ENCODE data around the gene DAPK1. TPM values are rescaled to one million over a fixed set of nuclear protein-coding genes. Genes with fewer than 3 reads are reported as not detected.

DAPK1 gene
- total RNA-seq, 1 experiment from 2014 or later: 19.7 TPM

DNA sequence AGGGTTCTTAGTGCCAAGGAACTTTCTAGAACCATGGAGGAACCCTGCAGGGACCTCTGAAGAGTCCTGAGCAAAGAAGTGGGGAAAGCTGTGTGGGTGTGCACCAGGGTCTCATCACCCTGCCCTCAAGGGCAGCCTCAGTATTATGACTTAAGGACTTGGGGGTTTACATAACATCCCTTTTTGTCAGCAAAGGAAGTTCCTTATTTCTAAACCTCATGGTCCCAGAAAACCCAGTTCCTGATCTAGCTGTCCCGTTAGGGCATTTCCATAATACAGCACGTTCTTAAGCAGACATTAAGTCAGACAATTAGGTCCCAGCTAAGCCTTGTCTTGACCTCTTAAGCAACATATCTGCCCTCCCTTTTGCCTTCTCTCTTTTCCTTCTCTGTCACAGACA lies 57.3 kb downstream of the DAPK1 start:
- ChIA-PET POLR2A (interaction anchor here (1.1 kb wide), 1 partner anchor 30 kb away, joined by 3 read pairs; no protein-coding TSS in a partner anchor), CTCF (interaction anchor here (0.5 to 1.0 kb wide), 5 partner anchors 25 to 257 kb away, joined by 3 to 4 read pairs (median 3); partner anchors contain the start of gene DAPK1)
- no peaks in the 10 kb centered on the region for H3K4me1 Mint-ChIP-seq (ENCODE audit: insufficient read depth, unreplicated experiment)
- no peak for DNase-seq (ENCODE audit: unreplicated experiment)
- H3K27ac Mint-ChIP-seq (ENCODE audit: low read depth, unreplicated experiment): peak overlapping the region; percentile 16
- H3K27me3 Mint-ChIP-seq (ENCODE audit: insufficient read depth, unreplicated experiment): no peaks in the 10 kb centered on the region
- intact Hi-C loops (cut with micrococcal nuclease): no loop called here
- peaks cover 6% of the 10 kb centered on the region for H3K36me3 Mint-ChIP-seq (ENCODE audit: insufficient read depth, unreplicated experiment)
- BruUV-seq (replicated peaks): no TSS peak
- no peak overlapping the region for H3K4me3 Mint-ChIP-seq (ENCODE audit: unreplicated experiment)
- H3K9me3 Mint-ChIP-seq (ENCODE audit: unreplicated experiment): no peaks in the 10 kb centered on the region
- TF ChIP-seq, protein P1, sequence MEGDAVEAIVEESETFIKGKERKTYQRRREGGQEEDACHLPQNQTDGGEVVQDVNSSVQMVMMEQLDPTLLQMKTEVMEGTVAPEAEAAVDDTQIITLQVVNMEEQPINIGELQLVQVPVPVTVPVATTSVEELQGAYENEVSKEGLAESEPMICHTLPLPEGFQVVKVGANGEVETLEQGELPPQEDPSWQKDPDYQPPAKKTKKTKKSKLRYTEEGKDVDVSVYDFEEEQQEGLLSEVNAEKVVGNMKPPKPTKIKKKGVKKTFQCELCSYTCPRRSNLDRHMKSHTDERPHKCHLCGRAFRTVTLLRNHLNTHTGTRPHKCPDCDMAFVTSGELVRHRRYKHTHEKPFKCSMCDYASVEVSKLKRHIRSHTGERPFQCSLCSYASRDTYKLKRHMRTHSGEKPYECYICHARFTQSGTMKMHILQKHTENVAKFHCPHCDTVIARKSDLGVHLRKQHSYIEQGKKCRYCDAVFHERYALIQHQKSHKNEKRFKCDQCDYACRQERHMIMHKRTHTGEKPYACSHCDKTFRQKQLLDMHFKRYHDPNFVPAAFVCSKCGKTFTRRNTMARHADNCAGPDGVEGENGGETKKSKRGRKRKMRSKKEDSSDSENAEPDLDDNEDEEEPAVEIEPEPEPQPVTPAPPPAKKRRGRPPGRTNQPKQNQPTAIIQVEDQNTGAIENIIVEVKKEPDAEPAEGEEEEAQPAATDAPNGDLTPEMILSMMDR (IDR thresholded peaks at IDR 0.05; ENCODE audit: unreplicated experiment): no peak

DNA sequence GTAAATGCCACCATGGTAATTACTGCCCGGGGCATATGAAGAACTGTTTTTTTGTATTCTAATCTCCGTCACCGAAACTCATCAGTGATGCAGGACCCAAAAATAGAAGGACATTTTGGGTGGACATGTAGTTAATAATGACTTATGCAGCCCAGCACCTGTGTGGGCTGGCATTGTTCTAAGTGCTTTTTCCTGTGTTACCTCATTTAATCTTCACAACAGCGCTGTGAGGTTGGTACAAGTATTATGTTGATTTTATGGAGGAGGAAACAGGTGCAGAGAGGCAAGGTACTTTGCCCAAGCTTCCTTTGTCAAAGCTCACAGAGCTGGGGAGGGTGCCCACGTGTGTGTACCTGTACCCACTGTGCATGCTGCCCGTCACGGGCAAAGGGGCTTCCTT lies 58.4 kb downstream of the DAPK1 start:
- Mint-ChIP-seq H3K4me3 (ENCODE audit: unreplicated experiment) (no peak overlapping the region), H3K36me3 (ENCODE audit: insufficient read depth, unreplicated experiment) (peaks cover 6% of the 10 kb centered on the region), H3K27me3 (ENCODE audit: insufficient read depth, unreplicated experiment) (no peaks in the 10 kb centered on the region), H3K9me3 (ENCODE audit: unreplicated experiment) (no peaks in the 10 kb centered on the region), H3K27ac (ENCODE audit: low read depth, unreplicated experiment) (no peak overlapping the region), H3K4me1 (ENCODE audit: insufficient read depth, unreplicated experiment) (no peaks in the 10 kb centered on the region)
- BruUV-seq (replicated peaks): no TSS peak
- intact Hi-C loops (cut with micrococcal nuclease): no loop called here
- POLR2A ChIA-PET: interaction anchor here (0.7 to 1.1 kb wide), 2 partner anchors 20 to 31 kb away, joined by 3 read pairs; no protein-coding TSS in a partner anchor
- no peak for DNase-seq (ENCODE audit: unreplicated experiment)
- CTCF ChIA-PET: no interaction called here
- TF ChIP-seq, protein P1 (IDR thresholded peaks at IDR 0.05; ENCODE audit: unreplicated experiment): no peak

DNA sequence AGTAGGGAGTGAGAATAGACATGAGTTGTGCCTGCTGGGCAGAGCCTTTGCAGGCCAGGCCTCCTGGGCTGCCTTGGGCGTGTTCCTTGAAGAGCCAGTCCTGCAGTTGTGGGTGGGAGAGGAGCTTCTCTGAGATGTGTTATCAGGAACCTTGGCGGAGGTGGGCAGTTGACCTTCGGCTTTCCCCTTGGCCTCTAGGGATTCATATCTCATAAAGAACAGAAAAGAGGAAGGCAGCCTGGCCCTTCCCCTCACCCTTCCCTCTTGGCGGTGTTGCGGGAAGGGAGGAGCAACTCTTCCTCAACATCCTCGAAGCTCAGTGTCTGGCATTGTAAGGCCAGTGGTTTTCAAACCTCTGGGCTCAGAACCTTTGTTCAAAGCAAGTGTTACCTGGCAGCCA lies 59.2 kb downstream of the DAPK1 start:
- DNase-seq (ENCODE audit: unreplicated experiment): no peak
- Mint-ChIP-seq H3K4me1 (ENCODE audit: insufficient read depth, unreplicated experiment) (no peaks in the 10 kb centered on the region), H3K4me3 (ENCODE audit: unreplicated experiment) (no peak overlapping the region), H3K9me3 (ENCODE audit: unreplicated experiment) (no peaks in the 10 kb centered on the region), H3K36me3 (ENCODE audit: insufficient read depth, unreplicated experiment) (peaks cover 6% of the 10 kb centered on the region), H3K27ac (ENCODE audit: low read depth, unreplicated experiment) (no peak overlapping the region), H3K27me3 (ENCODE audit: insufficient read depth, unreplicated experiment) (no peaks in the 10 kb centered on the region)
- intact Hi-C loops (cut with micrococcal nuclease): no loop called here
- TF ChIP-seq, protein P1 (IDR thresholded peaks at IDR 0.05; ENCODE audit: unreplicated experiment): no peak
- ChIA-PET CTCF (interaction anchor here (0.8 kb wide), 1 partner anchor 21 kb away, joined by 3 read pairs; no protein-coding TSS in a partner anchor), POLR2A (no interaction called here)
- no TSS peak for BruUV-seq (replicated peaks)

DNA sequence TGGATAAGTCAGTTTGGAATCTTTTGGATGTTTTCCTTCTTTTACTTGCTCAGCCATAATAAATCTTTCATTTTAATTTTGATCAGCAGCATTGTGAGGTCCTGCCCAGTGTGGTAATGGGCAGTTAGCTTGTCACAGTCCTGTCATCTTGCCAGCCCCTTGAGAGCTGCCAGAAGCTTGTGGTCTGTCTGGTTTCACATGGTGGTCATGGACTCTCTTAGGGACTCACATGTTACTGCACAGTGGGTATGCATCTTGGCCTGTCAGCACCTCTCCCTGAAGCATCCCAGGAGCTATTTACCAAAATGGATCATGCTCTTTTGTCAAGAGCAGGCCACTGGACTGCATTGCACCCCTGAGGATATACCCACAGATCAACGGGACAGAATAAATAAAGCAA lies 60.3 kb downstream of the DAPK1 start:
- Mint-ChIP-seq H3K36me3 (ENCODE audit: insufficient read depth, unreplicated experiment) (no peaks in the 10 kb centered on the region), H3K9me3 (ENCODE audit: unreplicated experiment) (no peaks in the 10 kb centered on the region), H3K4me3 (ENCODE audit: unreplicated experiment) (no peak overlapping the region), H3K4me1 (ENCODE audit: insufficient read depth, unreplicated experiment) (no peaks in the 10 kb centered on the region), H3K27ac (ENCODE audit: low read depth, unreplicated experiment) (no peak overlapping the region), H3K27me3 (ENCODE audit: insufficient read depth, unreplicated experiment) (no peaks in the 10 kb centered on the region)
- peak; percentile 9 for DNase-seq (ENCODE audit: unreplicated experiment)
- BruUV-seq (replicated peaks): no TSS peak
- POLR2A ChIA-PET: interaction anchor here (0.6 to 0.7 kb wide), 3 partner anchors 18 to 106 kb away, joined by 3 to 5 read pairs (median 4); no protein-coding TSS in a partner anchor
- TF ChIP-seq, protein P1 (IDR thresholded peaks at IDR 0.05; ENCODE audit: unreplicated experiment): no peak
- intact Hi-C loops (cut with micrococcal nuclease): no loop called here
- CTCF ChIA-PET: no interaction called here

Data from MCF 10A (cell line).